HCT116 (cell line): ENCODE results near the gene PLCH2. TPM values are rescaled to one million over a fixed set of nuclear protein-coding genes. Genes with fewer than 3 reads are reported as not detected.

Experiments
- ATAC-seq: fragments of 200-7000 bp; cut with Tn5 transposase; 2 replicates; pipeline ENCODE4 v1.9.1; 2020; ENCODE audit warnings: mild to moderate bottlenecking, moderate library complexity
- BruUV-seq: library from RNA; stranded (reverse); fragments of 400-500 nt; replicated peaks from 2 replicates; lab custom pipeline; 2021; lab: Mats Ljungman, UMichigan
- CTCF ChIA-PET: fragments of 300-600 bp; sonication (Branson Sonifier 250); formaldehyde crosslinking; loops from one replicate; lab custom pipeline; 2021; ENCODE audit warnings: antibody characterized with exemption; lab: Charles Lee
- POLR2A ChIA-PET: fragments of 300-600, 350-600 bp; sonication (Branson Sonifier 250); formaldehyde crosslinking; loops from one replicate; lab custom pipeline; 2021; ENCODE audit warnings: antibody characterized with exemption; lab: Charles Lee
- RAD21 ChIA-PET, 2 experiments: fragments of 300-600 bp; sonication (Branson Sonifier 250); formaldehyde crosslinking; loops; one replicate each; lab custom pipeline; 2023; ENCODE audit warnings: low total read pairs in 2 of 2; ENCODE audit not compliant: uncharacterized antibody in 2 of 2, unreplicated experiment in 2 of 2, low non-redundant PET in 1 of 2; lab: Charles Lee
- DNase-seq: peaks from one replicate; pipeline ENCODE4 v3.0.0-alpha.2; 2010; ENCODE audit warnings: low read depth, low spot score
- H2AFZ ChIP-seq: fragments of 200-600 bp; shearing (Covaris generic), sonication (generic); 2 replicates; pipeline ENCODE4 v1.6.1; 2017; ENCODE audit warnings: low read depth, mixed run types, mixed read lengths, antibody characterized with exemption, low read length; ENCODE audit not compliant: poor library complexity, severe bottlenecking
- H3K27ac ChIP-seq: 2 replicates; pipeline ENCODE4 v1.5.1; 2012; ENCODE audit warnings: low read depth, low read length
- H3K27me3 ChIP-seq: fragments of 200-600 bp; sonication (generic); 2 replicates; pipeline ENCODE4 v1.6.1; 2016; ENCODE audit warnings: mixed run types, low read length, mixed read lengths; ENCODE audit not compliant: insufficient read depth
- H3K36me3 ChIP-seq, 2 experiments: fragments of 200-500 bp in 1 of 2; fragments of 200-600 bp in 1 of 2; sonication (Bioruptor generic) in 1 of 2; sonication (generic) in 1 of 2; 2 replicates each; pipeline versions ENCODE4 v1.5.1 to v1.6.1; 2014 to 2016; ENCODE audit warnings: low read length in 2 of 2, inconsistent platforms in 1 of 2, mixed read lengths in 1 of 2, mixed run types in 1 of 2; ENCODE audit not compliant: insufficient read depth in 2 of 2, control insufficient read depth in 1 of 2
- H3K4me1 ChIP-seq, 2 experiments: fragments of 200-600 bp in 1 of 2; sonication (generic) in 1 of 2; 2 replicates each; pipeline versions ENCODE4 v1.5.1 to v1.6.1; 2012 to 2017; ENCODE audit warnings: low read length in 2 of 2, inconsistent platforms in 1 of 2, mild to moderate bottlenecking in 1 of 2, mixed read lengths in 1 of 2, mixed run types in 1 of 2, moderate library complexity in 1 of 2; ENCODE audit not compliant: insufficient read depth in 2 of 2, control insufficient read depth in 1 of 2
- H3K4me2 ChIP-seq: fragments of 200-600 bp; sonication (generic); 2 replicates; pipeline ENCODE4 v1.6.1; 2017; ENCODE audit warnings: mixed run types, low read length, mixed read lengths
- H3K4me3 ChIP-seq, 2 experiments: fragments of 200-600 bp in 1 of 2; sonication (generic) in 1 of 2; replicated peaks in 1 of 2; 2 replicates each; pipeline ENCODE4 v1.5.1; 2011 to 2016; ENCODE audit warnings: low read length in 2 of 2, control low read depth in 1 of 2, low read depth in 1 of 2, mild to moderate bottlenecking in 1 of 2, mixed read lengths in 1 of 2, mixed run types in 1 of 2
- H3K79me2 ChIP-seq: fragments of 200-600 bp; sonication (generic); 2 replicates; pipeline ENCODE4 v1.6.1; 2017; ENCODE audit warnings: mild to moderate bottlenecking, mixed run types, low read length, moderate library complexity, mixed read lengths; ENCODE audit not compliant: insufficient read depth
- H3K9ac ChIP-seq: fragments of 200-600 bp; sonication (generic); 2 replicates; pipeline ENCODE4 v1.6.1; 2016; ENCODE audit warnings: low read length, mixed read lengths
- H3K9me2 ChIP-seq: fragments of 200-600 bp; sonication (generic), shearing (Covaris generic); 2 replicates; pipeline ENCODE4 v1.6.1; 2017; ENCODE audit warnings: mixed run types, mild to moderate bottlenecking, moderate library complexity; ENCODE audit not compliant: insufficient read depth
- H3K9me3 ChIP-seq, 2 experiments: fragments of 200-500 bp in 1 of 2; fragments of 200-600 bp in 1 of 2; sonication (Bioruptor generic) in 1 of 2; sonication (generic) in 1 of 2; 2 replicates each; pipeline ENCODE4 v1.6.1; 2014 to 2017; ENCODE audit warnings: low read length in 2 of 2, mixed read lengths in 2 of 2, inconsistent platforms in 1 of 2, low read depth in 1 of 2, mild to moderate bottlenecking in 1 of 2, mixed run types in 1 of 2, moderate library complexity in 1 of 2; ENCODE audit not compliant: control insufficient read depth in 1 of 2, insufficient read depth in 1 of 2
- H4K20me1 ChIP-seq: fragments of 200-600 bp; sonication (generic), shearing (Covaris generic); 2 replicates; pipeline ENCODE4 v1.6.1; 2017; ENCODE audit warnings: mixed run types, mild to moderate bottlenecking, moderate library complexity; ENCODE audit not compliant: insufficient read depth
- CBX3 ChIP-seq: IDR thresholded peaks from 2 replicates; pipeline ENCODE4 v1.6.1; 2012; ENCODE audit warnings: low read depth
- CEBPB ChIP-seq: IDR thresholded peaks from 2 replicates; pipeline ENCODE4 v1.6.1; 2012; ENCODE audit warnings: low read depth
- EGR1 ChIP-seq: IDR thresholded peaks from 2 replicates; pipeline ENCODE4 v1.6.1; 2012; ENCODE audit warnings: low read depth
- ELF1 ChIP-seq: IDR thresholded peaks from 2 replicates; pipeline ENCODE4 v1.6.1; 2012; ENCODE audit warnings: low read depth, borderline replicate concordance
- JUND ChIP-seq: IDR thresholded peaks from 2 replicates; pipeline ENCODE4 v1.6.1; 2012
- POLR2AphosphoS5 ChIP-seq: IDR thresholded peaks from 2 replicates; pipeline ENCODE4 v1.6.1; 2011; ENCODE audit warnings: mild to moderate bottlenecking, low read depth, low read length, moderate library complexity
- SIN3A ChIP-seq: IDR thresholded peaks from 2 replicates; pipeline ENCODE4 v1.6.1; 2012; ENCODE audit warnings: low read depth
- SP1 ChIP-seq: IDR thresholded peaks from 2 replicates; pipeline ENCODE4 v1.6.1; 2012; ENCODE audit warnings: low read depth
- SRF ChIP-seq: IDR thresholded peaks from 2 replicates; pipeline ENCODE4 v1.6.1; 2012; ENCODE audit warnings: low read depth
- YY1 ChIP-seq: IDR thresholded peaks from 2 replicates; pipeline ENCODE4 v1.6.1; 2011; ENCODE audit warnings: low read length, low read depth, moderate library complexity, mild to moderate bottlenecking; ENCODE audit not compliant: insufficient replicate concordance; ENCODE audit errors: extremely low read depth
- ZFX ChIP-seq: fragments of 450-650 bp; IDR thresholded peaks from 2 replicates; pipeline ENCODE4 v1.6.1; 2017
- intact Hi-C: fragments of 100-400 bp; cut with micrococcal nuclease; formaldehyde crosslinking; loops from 2 replicates; pipeline ENCODE4 v1.10.0; 2022
- total RNA-seq: library from RNA; stranded (reverse); gene quantifications from one replicate; pipeline ENCODE4 v1.2.1, GENCODE V29; 2021; ENCODE audit not compliant: unreplicated experiment
- TF ChIP-seq, protein P1 (sequence below): IDR thresholded peaks from 2 replicates; pipeline ENCODE4 v1.6.1; 2011; ENCODE audit warnings: mild to moderate bottlenecking, low read length, moderate library complexity; ENCODE audit not compliant: insufficient replicate concordance; ENCODE audit errors: extremely low read depth
- TF ChIP-seq, protein P2 (sequence below): IDR thresholded peaks from 2 replicates; pipeline ENCODE4 v1.6.1; 2012

PLCH2 gene
- total RNA-seq, 1 experiment from 2014 or later: 2.0 TPM

DNA sequence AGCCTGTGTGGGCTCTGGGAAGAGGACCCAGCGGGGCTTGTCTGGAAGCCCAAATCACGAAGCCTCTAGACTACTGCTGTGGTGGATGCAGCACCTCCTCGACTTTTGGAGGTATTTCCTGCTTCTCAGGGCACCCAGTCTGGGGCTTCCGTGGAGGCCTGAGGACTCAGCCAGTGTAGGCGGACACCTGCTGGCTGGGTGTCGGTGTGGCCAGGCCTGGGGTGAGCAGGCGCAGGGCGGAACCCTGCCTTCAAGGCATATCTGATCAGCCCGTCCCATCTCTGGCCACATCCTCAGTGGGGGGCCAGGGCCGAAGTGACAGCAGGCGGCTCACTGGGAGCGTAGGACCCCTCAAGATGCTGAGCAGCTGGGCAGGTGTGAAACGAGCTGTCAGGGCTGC is 6.9 kb downstream of the PLCH2 start:
- Histone ChIP-seq H3K4me1 (no peaks in the 10 kb centered on the region), H3K27ac (no peak overlapping the region), H3K4me2 (no peak overlapping the region), H3K36me3 (no peaks in the 10 kb centered on the region), H3K4me3 (no peak overlapping the region), H2AFZ (no peak overlapping the region), H3K9me2 (no peaks in the 10 kb centered on the region), H3K9me3 (no peaks in the 10 kb centered on the region; a peak in 1 of 4 replicates), H4K20me1 (no peaks in the 10 kb centered on the region), H3K9ac (no peak overlapping the region), H3K79me2 (no peaks in the 10 kb centered on the region), H3K27me3 (no peaks in the 10 kb centered on the region)
- TF ChIP-seq ZFX: no peak
- no peak for TF ChIP-seq YY1
- no peak for TF ChIP-seq CBX3
- no peak for TF ChIP-seq SIN3A
- TF ChIP-seq JUND: no peak
- TF ChIP-seq, protein P1, sequence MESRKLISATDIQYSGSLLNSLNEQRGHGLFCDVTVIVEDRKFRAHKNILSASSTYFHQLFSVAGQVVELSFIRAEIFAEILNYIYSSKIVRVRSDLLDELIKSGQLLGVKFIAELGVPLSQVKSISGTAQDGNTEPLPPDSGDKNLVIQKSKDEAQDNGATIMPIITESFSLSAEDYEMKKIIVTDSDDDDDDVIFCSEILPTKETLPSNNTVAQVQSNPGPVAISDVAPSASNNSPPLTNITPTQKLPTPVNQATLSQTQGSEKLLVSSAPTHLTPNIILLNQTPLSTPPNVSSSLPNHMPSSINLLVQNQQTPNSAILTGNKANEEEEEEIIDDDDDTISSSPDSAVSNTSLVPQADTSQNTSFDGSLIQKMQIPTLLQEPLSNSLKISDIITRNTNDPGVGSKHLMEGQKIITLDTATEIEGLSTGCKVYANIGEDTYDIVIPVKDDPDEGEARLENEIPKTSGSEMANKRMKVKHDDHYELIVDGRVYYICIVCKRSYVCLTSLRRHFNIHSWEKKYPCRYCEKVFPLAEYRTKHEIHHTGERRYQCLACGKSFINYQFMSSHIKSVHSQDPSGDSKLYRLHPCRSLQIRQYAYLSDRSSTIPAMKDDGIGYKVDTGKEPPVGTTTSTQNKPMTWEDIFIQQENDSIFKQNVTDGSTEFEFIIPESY: no peak
- DNase-seq (no peak), ATAC-seq (no peak; the same call in 1 of the 2 replicates)
- intact Hi-C loops: no loop called here
- BruUV-seq: no TSS peak
- POLR2A ChIA-PET: no interaction called here
- RAD21 ChIA-PET: no interaction called here
- CTCF ChIA-PET: no interaction called here

GRCh38 chr1:2483970-2484369 is 7.9 kb downstream of the PLCH2 start:
- no peaks in the 10 kb centered on the region for H3K4me1 ChIP-seq
- no peak overlapping the region for H3K27ac ChIP-seq
- H3K9me2 ChIP-seq: no peaks in the 10 kb centered on the region
- no peaks in the 10 kb centered on the region for H3K27me3 ChIP-seq
- CTCF ChIA-PET: no interaction called here
- no peaks in the 10 kb centered on the region for H4K20me1 ChIP-seq
- no peak for ATAC-seq
- intact Hi-C loops: no loop called here
- no peak for DNase-seq
- H3K4me2 ChIP-seq: no peak overlapping the region
- no peak overlapping the region for H3K4me3 ChIP-seq
- TF ChIP-seq EGR1: no peak
- TF ChIP-seq SP1: no peak
- TF ChIP-seq POLR2AphosphoS5: no peak
- TF ChIP-seq, protein P2, sequence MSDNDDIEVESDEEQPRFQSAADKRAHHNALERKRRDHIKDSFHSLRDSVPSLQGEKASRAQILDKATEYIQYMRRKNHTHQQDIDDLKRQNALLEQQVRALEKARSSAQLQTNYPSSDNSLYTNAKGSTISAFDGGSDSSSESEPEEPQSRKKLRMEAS: no peak
- TF ChIP-seq CEBPB: no peak
- no peak for TF ChIP-seq SRF
- no peak for TF ChIP-seq SIN3A
- no peak for TF ChIP-seq ELF1
- TF ChIP-seq, all 23 proteins: peak for 0
- no TSS peak for BruUV-seq
- Histone ChIP-seq H3K9ac (no peak overlapping the region), H3K36me3 (no peaks in the 10 kb centered on the region), H2AFZ (no peak overlapping the region), H3K9me3 (peaks cover 4 to 7% of the 10 kb centered on the region in 2 experiments; a peak in 2 of 4 replicates), H3K79me2 (no peaks in the 10 kb centered on the region)
- ChIA-PET POLR2A (no interaction called here), RAD21 (no interaction called here)
